GM18870 (cell line): ENCODE data around the gene ACO1.
"Not testable (repeated sequence)": the region's sequence is repeated elsewhere in the genome, so short reads cannot be mapped to it uniquely, and the experiment has no call there.

Source experiments
- ATAC-seq: cut with Tn5 transposase; IDR thresholded peaks from one replicate; pipeline ENCODE4 v1.9.1; 2021; ENCODE audit warnings: moderate library complexity; ENCODE audit not compliant: unreplicated experiment

The ACO1 gene

DNA sequence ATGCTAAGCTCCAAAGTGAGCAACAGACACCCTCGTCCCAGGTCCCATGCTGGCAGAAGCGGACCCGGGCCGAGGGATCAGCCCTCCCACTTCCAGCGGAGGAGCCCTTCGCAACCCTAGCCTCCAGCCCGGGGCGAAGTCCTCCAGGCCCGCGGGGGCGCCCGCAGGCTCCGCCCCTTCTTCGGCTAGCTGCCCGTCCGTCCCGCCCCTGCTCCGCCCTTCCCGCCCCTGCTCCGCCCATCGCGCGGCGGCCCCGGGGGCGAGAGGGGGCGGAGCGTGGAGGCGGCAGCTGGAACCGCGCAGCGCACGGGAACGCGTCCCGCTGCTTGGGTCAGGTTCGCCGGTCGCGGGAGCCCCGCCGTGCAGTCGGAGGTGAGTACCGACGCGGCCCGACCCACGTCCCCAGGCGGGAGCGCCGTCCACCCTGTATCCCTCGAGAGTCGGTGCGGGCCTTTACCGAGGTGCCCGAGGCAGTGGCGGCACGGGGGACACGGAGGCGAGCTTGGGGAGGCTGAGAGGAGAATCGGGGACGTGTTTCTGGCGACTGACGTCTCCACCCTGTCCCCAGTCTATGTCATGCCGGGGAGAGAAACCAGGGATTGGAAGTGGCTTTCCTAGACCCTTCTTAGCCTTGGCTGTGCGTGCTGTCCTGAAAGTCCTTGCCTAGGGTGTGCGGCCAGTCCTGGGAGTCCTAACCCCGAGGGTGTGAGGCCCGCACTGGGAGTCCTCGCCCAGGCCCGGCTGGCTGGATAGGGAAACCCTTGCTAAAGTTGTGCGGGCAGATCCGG, at the start of gene ACO1:
Gene ACO1, plus strand, starts transcription at position 280 of the 788 bp plus-strand sequence. CDS start 20,864 bp downstream, outside the sequence.
- peak; percentile 81 for ATAC-seq

DNA sequence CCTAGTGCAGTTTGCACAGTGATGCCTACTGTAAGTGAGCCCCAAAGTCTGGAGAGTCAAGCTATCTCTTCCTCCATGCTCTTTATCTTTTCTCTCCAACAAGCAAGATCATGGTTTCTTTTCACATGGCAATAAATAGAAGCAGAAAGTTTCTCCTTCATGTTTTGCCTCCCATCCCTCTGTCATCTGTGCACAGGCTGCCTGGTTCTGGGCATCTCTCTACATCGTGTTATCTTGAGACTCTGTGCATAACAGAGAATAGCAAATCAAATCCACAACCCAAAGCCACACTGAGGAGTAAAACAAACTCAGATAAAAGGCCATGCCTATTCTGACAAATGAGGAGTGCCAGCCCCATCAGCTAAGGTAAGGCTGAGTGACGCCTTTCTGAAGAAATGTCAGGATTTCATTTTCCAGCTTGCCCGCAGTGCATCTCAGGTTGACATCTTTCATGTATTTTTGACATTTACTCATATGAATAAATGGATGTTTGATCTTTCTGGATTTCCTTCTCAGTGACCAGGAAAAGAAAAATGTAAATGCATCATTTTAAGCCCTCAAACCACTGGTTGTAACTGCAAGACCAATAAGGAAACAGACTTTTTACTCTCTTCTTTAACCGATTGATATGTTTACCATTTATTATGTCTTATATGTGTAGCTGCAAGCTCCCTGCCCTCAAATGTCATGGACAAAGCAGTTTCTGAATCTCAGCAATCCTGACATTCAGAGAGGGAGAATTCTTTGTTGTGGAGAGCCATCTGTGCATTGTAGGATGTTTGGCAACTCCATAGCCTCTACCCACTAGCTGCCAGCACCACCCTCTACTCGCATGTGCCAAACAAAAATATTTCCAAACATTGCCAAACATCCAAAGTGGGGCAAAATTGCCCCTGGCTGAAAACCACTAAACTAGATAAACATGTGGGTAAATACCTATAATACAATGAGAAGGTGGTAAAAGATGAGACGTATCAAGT, 49.2 kb upstream of the ACO1 start:
- ATAC-seq, result no peak

DNA sequence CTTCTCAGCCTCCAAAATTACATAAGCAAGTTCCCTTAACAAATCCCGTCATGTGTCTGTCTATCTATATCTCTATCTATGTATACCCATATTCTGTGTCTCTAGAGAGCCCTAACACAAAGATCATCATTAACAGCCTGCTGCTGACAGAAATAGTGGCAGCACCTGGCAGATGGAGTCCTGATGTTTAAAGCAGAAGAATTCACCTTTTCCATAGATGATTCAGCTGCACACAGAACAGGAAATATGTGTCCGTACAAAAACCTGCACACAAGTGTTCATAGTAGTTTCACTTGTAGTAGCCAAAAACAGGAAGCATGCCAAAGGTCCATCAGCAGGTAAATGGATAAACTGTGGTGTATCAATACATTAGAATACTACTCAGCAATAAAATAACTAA, 45.0 kb upstream of the ACO1 start:
- peak; percentile 95 for ATAC-seq

DNA sequence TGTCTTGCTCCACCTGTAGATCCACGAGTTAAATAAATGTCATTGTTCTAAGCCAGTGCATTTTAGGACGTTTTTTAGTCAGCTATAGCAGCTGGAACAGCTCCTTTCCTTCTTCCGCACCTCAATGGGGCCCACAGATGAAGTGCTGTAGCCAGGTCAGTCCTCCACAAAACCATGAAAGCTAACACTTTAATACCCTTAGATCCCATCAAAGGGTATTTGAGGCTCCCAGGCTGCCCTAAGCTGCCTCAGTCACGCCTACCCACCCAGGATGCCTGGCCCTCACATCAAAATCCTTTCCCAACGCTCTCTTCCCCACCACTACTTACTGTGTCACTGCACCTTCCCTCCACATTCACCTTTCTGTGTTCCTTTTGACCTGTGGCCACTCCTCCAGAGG, 44.1 kb upstream of the ACO1 start:
- ATAC-seq, result no peak

DNA sequence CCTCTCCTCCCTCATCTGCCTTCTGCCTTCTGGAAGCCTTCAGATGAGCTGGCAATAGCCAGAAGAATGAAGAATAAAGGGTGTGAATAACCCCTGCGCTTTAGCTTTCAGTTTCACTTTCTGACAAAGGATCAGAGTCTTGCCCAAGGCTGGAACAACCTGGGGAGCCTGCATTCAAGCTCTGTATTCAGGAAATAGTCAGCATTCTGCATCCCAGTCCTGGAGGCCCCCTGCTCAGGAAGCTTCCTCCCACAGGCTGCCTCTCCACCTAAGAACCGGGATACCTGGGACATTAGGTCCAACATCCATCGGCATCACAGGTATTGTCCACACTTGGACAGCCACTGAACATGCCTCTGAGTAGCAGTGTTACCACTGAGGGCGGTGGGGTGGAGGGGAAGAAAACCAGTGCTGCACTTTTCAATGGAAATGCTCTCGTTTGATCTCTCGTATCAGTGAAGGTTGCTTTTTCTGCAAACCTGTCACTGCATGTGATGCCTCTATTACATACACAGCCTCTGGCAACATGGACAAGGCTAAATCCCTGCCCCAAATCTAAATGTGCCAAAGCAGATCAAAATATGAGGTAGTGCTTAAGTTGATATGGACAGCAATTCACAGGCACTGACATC, 39.8 kb upstream of the ACO1 start:
- no peak for ATAC-seq

DNA sequence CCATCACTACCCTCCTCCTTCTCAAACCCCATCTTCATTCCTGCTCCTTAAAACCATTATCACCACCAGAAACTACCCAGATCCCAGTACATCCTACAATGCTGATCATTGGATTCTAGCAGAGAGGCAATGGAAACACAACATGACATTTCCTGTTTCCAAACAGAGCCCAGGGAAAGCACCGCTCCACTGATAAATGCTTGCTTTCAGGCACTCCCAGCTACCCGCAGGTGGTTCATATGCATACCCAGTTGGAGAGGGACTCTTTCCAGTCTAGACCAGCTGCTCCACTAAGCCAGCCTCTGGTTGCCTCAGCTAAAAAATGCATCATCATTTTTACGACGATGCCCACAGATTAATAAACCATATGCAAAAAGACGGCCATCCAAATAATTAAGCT, 39.2 kb upstream of the ACO1 start:
- ATAC-seq, result no peak

DNA sequence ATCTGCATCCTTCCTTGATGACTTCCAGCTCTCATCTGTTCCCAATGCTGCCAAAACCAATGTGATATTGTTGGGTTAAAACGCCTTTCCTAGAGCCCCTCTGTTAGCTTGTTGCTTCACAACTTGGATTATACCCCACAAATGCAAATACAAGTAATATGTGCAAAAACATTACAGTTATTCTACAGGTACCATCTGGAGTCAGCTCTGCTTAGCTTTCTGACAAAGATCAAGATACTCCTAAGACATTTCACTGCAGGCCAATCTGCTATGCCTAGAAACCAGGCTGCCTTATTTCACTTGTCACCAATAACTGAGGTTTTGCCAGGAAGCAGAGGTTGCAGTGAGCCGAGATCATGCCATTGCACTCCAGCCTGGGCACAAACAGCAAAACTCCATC, 36.9 kb upstream of the ACO1 start:
- no peak for ATAC-seq

DNA sequence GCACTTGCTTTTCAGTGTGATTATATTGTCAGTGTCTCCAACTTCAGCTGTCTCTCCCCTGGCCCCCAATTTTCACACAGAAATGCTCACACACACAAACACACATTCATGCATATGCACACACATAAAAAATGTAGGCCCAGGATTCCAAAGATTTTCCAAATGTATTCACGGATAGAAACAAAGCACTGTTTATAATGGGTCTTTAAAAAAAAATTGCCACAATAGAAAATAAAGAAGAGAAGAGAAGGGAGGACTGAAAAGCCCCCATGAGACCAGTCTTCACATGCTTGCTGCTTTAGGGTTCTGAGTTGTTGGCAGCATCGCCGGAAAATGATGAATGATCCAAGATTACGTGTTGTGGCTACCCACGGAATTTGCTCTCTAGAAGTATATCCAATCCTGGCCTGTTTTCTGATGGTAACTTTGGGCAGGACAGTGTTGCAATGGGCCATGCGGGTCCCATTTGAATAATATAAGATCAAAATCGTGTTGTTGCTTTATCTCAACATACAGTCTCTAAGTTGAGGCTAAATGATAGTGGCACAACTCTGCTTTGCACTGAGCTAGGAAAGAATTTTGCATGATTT, 36.2 kb upstream of the ACO1 start:
- no peak for ATAC-seq

DNA sequence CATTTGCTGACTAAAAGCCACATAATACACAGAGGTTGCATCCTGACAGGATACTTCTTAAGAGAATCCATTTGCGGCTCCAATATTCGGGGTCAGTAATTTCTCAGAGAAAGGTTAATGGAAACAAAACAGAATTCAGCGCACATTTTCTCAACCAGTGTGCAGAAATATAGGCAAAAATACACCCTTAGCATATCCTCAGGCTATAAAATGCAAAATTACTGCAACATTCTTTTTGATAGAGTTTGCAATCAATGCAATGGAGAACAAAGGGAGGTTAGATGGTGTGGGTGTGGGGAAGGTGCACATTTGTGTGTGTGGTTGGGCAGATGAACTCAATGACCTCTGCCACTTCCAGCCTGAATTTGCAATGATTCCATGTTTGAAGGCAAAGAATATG, 35.4 kb upstream of the ACO1 start:
- ATAC-seq, result no peak

DNA sequence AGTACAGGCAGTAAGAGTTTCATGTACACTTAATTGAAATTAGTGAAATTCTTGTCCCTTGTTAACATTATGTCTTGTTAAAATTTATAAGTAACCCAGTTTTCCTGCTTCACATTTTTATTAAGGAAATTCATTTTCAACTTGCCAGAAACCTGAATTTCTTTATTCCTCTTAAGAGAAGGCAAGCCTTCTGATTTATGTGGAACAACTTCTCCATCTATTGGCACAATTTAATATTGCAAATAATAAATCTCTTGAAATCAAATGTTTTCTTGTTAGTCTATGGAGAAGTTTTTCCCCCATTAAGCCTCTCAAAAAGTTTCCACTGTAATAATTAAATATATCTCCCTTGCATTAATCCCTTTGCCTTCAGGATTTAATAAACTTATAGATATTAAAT, 33.8 kb upstream of the ACO1 start:
- ATAC-seq, result no peak

DNA sequence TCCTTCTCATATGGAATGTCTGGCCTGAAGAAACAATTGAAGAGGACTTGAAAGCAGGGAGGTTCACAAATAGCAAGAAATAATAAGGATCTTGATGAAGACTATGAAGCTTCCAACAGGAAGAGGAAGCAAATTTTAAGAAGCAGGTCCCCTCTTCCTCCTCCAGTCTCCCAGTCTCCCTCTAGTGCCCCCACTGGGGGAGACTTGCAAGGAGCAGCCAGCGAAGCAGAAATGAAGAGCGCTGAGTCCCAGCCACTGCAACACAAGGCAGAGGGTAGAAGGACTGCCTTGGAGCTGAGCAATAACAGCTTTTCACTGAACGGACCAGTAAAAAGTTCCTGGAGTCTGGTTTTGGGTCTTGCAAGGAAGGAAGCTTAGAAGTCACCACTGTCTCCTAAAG, 32.6 kb upstream of the ACO1 start:
- ATAC-seq, result no peak

DNA sequence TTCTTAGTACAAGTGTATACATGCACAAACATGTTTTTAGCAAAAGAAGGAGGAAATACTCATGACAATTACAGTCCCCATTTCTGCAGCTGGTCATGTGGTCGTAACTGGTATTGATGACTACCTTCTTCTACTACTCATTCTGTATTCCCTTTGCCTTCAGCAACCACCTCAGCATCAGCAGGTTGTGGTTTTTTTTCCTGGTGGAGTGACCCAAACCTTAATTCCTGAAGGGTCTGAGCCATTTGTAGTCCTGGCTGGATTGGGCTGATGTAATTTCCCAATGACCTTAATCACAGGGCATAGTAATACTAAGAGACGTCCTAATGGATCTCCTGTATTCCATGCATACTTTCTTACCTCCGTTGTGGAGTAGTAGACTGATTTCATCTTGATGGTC, 31.0 kb upstream of the ACO1 start:
- ATAC-seq, result not testable (repeated sequence)

DNA sequence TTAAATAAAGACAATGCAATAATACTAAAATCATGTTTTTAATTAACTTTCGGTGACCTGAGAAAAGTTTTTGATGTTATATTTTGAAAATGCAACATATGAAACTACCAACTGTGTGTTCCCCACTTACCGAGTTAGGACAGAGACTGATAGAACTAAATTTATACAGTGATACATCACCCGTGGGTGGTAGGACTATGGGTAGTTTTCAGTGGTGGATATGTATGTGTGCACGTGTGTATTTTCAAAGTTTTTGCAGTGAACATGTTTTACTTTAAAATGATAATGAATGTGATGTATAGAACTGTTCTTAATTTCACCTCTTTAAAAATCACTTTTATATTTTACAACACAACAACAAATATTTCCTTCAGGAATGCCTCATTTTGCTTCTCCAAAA, 25.0 kb upstream of the ACO1 start:
- no peak for ATAC-seq

DNA sequence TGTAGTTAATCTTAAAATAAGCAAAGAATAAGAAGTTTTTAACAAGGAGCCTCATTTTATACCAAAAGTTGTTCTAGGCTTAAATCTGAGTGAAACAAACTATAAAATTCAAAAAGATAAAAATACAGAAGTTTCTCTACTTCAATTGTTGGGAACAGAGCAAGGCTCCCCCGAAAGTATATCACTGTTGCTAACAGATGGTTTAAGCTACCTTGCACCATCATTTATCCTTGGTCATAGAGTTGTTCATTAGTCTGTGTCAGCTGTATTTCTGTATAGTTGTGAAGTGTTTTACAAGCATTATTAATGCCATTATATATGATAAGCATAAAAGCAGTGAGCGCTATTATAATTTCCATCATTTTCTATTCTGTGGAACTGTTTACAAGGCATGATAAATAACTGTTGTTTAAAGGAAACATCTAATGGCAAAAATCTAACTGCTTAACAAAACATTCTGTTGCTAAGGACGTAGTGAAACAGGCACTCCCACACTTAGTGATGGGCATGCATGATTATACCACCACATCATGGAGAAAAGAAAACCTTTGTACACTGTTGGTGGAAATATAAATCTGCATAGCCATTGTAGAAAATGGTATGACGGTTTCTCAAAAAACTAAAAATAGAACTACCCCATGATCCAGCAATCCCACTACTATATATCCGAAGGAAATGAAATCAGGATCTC, 23.3 kb upstream of the ACO1 start:
- no peak for ATAC-seq

DNA sequence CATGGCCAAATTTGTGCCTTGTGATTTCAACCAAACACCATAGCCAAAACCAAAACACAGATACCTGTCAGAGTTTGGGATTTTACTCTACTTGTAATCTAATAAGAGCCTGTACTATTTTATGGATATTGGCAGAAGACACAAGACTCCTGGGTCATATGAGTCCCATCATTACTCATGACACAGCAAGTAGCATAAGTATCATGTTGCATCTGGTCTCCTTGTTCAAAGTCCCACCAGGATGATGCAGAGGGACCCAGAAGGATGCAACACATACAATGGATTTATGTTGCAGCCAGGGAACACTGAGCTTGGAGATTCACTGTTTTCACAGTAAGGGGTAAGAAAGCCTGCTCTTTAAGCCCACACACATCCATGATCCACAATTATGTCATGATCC, 13.2 kb upstream of the ACO1 start:
- ATAC-seq, result no peak

DNA sequence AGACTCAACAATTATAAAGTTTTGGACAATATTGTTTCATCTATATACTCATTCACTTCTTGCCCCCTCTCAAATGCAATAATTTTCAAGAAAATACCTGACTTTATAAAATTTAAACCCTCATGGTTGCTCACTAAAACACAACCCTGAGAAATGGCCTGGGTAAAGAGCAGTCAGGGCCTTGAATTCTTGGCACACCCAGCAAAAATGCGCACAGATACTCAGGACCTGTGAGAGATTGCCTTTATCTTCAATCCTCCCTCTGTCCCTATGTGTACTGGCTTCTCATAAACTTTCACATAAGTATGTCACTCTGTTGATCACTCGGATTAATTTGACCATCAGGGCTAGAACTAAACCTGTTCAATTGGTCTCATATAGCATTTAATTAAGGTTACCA, 12.8 kb upstream of the ACO1 start:
- ATAC-seq, result no peak

DNA sequence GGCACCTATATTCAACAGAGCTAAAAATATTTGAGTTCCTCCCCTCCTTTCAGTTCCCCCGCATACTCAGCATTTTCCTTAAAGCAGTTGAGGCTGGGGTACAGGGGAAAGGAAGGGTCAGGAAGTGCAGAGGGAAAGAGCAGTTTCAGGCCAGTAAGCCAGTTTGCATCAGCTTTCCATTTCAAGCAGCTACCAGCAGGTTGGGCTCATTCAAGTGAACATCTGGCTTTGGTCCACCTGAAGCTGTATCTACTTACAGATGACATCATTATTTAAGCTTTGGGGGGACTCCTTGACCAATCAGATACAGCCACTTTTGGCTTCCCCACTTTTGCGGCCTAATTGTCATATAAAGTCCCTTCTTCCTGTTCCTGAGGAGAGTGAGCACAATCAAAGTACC, 8.2 kb upstream of the ACO1 start:
- ATAC-seq, result no peak

DNA sequence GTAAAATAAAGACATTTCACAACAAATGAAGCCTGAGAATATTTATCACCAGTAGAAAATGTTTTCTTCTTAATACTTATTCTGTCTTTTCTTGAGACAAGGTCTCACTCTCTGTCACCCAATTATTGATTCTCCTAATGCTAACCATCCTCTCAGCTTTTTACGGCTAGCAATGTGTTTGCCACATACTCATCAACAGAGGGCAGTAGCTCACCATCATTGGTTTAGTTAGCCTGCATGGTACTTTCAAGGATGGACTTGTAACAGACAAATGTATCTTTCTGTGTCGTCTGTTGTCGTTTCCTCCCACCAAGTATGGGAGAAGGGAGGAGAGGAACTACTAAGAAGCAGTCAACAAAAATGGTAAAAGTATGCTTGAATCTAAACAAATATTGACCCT, 5.9 kb upstream of the ACO1 start:
- peak; percentile 83 for ATAC-seq

DNA sequence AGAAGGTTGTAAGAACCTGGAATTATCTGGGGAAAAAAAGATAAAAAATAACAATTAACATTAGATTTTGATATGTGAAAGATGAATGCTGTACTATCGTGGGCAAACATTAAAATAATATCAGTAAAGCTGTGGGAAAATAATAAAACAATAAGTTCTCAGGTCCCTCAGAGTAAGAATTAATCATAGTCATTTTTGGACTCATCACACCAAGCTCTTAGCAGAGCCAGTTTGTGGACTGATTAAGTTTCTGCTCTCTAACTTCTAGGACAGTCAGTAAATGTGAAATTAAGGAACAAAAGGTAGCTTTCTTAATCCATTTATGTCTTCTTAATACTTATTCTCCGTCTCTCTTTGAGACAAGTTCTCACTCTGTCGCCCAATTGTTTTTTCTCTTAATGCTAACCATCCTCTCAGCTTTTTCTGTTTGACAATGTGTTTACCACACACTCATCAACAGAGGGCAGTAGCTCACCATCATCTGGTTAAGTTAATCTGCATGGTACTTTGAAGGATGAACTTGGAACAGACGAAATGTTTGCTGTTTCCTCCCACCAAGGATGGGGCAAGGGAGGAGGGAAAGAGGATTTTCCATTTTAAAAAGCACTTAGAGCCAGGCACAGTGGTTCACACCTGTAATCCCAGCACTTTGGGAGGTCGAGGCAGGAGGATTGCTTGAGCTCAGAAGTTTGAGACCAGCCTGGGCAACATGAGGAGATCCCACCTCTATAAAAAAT, 5.3 kb upstream of the ACO1 start:
- ATAC-seq, result peak; percentile 83

DNA sequence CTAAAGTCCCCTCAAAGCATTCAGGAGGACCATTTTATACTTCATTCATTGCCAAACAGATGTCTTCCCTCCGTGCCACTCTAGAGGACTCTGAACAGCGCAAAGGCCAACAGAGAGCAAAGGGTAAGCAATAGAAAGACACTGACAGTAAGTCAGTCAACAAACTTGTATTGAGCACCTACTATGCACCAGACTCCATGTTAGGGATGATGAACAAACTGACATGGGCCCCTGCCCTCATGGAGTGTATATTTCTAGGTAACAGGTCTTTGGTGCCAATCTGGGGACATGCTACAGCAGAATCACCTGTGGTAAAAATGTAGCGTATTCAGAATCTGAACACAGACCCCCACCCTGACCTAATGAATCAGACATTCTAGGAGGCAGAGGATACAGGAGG, 3.5 kb upstream of the ACO1 start:
- no peak for ATAC-seq
